GM21381 (cell line): ENCODE measurements around the gene TMEM158.

Experiments
- ATAC-seq: cut with Tn5 transposase; IDR thresholded peaks from one replicate; pipeline ENCODE4 v1.9.1; 2021; ENCODE audit warnings: mild to moderate bottlenecking, moderate library complexity; ENCODE audit not compliant: unreplicated experiment

TMEM158 gene

DNA sequence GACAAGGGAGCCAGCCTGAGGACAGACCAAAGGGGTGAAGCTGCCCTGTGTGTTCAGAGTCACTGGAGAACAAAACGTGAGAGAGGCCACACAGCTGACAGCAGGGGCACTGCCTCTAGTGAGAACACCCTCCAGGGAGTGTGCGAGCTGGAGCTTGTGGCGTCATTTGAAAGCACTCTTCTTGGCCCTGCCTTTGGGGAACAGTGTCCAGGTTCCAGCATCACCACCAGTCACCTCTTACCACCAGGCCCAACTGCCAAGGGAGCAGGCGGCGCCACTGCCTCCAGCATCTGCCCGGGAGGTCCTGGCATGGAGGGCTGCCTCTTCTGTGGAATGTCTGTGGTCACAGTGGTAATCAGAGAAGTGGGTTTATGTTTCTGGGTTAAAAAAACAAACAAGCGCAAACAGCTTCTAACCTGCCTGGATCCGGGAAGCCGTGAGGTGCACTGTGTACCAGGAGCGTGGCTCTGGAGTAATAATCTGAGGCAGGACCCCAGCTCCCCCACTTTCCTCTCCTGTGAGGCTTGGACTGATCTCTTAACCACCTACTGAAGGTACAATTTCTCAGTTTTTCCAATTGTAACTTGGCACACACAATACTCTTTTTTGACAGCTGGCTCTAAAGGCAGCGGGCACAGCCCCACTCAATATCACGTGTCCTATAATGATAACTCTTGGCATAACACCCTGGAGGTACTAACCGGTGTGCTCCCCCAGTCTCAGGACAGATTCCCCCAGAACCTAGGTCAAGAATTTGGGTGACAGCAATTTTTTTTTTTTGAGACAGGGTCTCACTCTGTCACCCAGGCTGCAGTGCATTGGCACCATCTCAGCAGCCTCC, 47.7 kb downstream of the TMEM158 start:
- no peak for ATAC-seq

GRCh38 chr3:45176912-45177311, 49.2 kb downstream of the TMEM158 start:
- ATAC-seq, result no peak
